Thyroid gland (tissue), 4 donors: ENCODE results near the gene ALS2. TPM values are rescaled to one million over a fixed set of nuclear protein-coding genes. Genes with fewer than 3 reads are reported as not detected.
"Not testable (repeated sequence)": the region's sequence is repeated elsewhere in the genome, so short reads cannot be mapped to it uniquely, and the experiment has no call there.

Experiments
- DNase-seq, 2 donors: peaks; one replicate each; pipeline ENCODE4 v3.0.0-alpha.2; 2019
- H3K27ac ChIP-seq, 3 donors: fragments of 200-600 bp; sonication (generic); 1 replicate in 2 of 3; 2 replicates in 1 of 3; pipeline ENCODE4 v1.5.1; 2016 to 2019; ENCODE audit warnings: mild to moderate bottlenecking in 1 of 3, moderate library complexity in 1 of 3
- H3K27me3 ChIP-seq: fragments of 200-600 bp; sonication (generic); one replicate; pipeline ENCODE4 v1.5.1; 2019
- H3K36me3 ChIP-seq, 2 donors: fragments of 200-600 bp; sonication (generic); one replicate each; pipeline ENCODE4 v1.5.1; 2016 to 2019
- H3K4me1 ChIP-seq, 2 donors: fragments of 200-600 bp; sonication (generic); one replicate each; pipeline ENCODE4 v1.5.1; 2017 to 2019
- H3K4me3 ChIP-seq, 3 donors: fragments of 200-600 bp; sonication (generic); replicated peaks in 1 of 3; 1 replicate in 2 of 3; 2 replicates in 1 of 3; pipeline ENCODE4 v1.5.1; 2016; ENCODE audit warnings: mild to moderate bottlenecking in 1 of 3
- H3K9me3 ChIP-seq: fragments of 200-600 bp; sonication (generic); one replicate; pipeline ENCODE4 v1.5.1; 2017
- CTCF ChIP-seq, 6 experiments: fragments of 200-600 bp in 3 of 6; fragments of 450-650 bp in 3 of 6; sonication (generic) in 3 of 6; IDR thresholded peaks; one replicate each; pipeline ENCODE4 v1.5.1; 2016 to 2019; ENCODE audit warnings: antibody characterized with exemption in 6 of 6, mild to moderate bottlenecking in 2 of 6, inconsistent platforms in 1 of 6, moderate library complexity in 1 of 6
- POLR2A ChIP-seq, 2 donors: fragments of 450-650 bp; IDR thresholded peaks; one replicate each; pipeline ENCODE4 v1.6.1; 2017; ENCODE audit warnings: antibody characterized with exemption in 2 of 2, mild to moderate bottlenecking in 2 of 2, moderate library complexity in 1 of 2
- WGBS, 2 donors: methylation state at CpG; one replicate each; pipeline ENCODE4 v1.1.5; 2017; 5-methylcytosine and 5-hydroxymethylcytosine counted together
- intact Hi-C: fragments of 100-400 bp; cut with DNase I; formaldehyde crosslinking; loops from one replicate; pipeline ENCODE4 v1.15.1; 2023
- total RNA-seq, 4 donors: library from RNA; depleted of rRNA; stranded (reverse); fragments of >200 nt; gene quantifications; one replicate each; pipeline ENCODE4 v1.2.3, GENCODE V29; 2016

The ALS2 gene
- total RNA-seq, 4 donors from 2014 or later = 20.9 to 37.6 (median 29.9) TPM

- Histone ChIP-seq H3K36me3 (peaks cover 0 to 6% of the 10 kb centered on the region in 2 donors), H3K4me3 (no peak overlapping the region), H3K27me3 (no peaks in the 10 kb centered on the region), H3K4me1 (no peaks in the 10 kb centered on the region), H3K9me3 (no peaks in the 10 kb centered on the region), H3K27ac (no peak overlapping the region)
- intact Hi-C loops = no loop called here
- TF ChIP-seq POLR2A (IDR thresholded peaks at IDR 0.05) (no peak), CTCF (IDR thresholded peaks at IDR 0.05) (no peak)
- no peak for DNase-seq
- WGBS, 2 donors = 97% methylated on average over 1 of the region's 1 CpG
These were observed 11.8 kb downstream of the ALS2 start for GRCh38 chr2:201768918-201769317.

DNA sequence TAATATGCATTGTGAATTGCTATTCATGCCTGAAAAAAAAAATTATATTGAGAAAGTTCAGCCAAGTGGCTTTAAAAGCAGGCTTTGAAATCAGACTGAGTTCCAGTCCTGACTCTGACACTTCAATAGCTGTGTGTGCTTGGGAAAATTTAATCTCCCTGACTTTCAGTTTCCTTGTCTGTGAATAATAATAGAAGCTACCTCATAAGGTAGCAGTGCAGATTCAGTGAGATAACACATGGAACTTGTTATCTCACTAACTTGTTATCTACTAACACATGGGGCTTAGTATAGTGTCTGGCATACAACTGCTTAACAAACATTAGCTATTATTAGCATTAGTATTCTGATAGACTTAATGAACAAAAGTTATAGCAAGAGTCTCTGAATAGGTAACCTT is 14.9 kb downstream of the ALS2 start:
- no peaks in the 10 kb centered on the region for H3K9me3 ChIP-seq
- H3K4me3 ChIP-seq = no peak overlapping the region
- intact Hi-C loops = no loop called here
- H3K36me3 ChIP-seq = peaks cover 6 to 19% of the 10 kb centered on the region in 2 donors
- H3K4me1 ChIP-seq = no peaks in the 10 kb centered on the region
- H3K27me3 ChIP-seq = no peaks in the 10 kb centered on the region
- H3K27ac ChIP-seq = no peak overlapping the region
- no peak for DNase-seq
- TF ChIP-seq CTCF (IDR thresholded peaks at IDR 0.05) = no peak
- no peak for TF ChIP-seq POLR2A (IDR thresholded peaks at IDR 0.05)

- H3K4me3 ChIP-seq, DNase-seq, H3K4me1 ChIP-seq, H3K9me3 ChIP-seq, H3K27ac ChIP-seq, H3K27me3 ChIP-seq, intact Hi-C loops: not testable (repeated sequence)
- H3K36me3 ChIP-seq = peaks cover 6 to 21% of the 10 kb centered on the region in 2 donors
- 95 to 96% methylated on average over 7 of the region's 7 CpGs for WGBS, 2 donors
These were observed 16.3 kb downstream of the ALS2 start for GRCh38 chr2:201764469-201764868.

DNA sequence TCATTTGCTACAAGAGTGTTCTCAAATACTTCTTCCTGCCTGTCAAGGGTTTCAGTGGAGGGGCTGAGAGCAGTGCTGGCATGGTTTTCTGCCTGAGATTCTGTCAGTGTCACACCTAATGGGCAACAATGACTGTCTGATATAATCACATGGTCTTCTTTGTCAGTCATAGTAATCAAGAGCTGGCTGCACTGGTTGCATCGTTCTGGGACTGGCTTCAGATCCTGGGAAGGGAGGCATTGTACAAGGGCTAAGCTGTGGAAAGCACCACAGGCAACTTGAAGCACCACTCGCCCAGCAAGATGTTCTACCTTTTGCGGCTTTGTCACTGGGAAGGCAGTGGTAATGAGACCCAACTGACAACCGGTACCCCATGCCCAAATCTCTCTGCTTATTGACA is 19.6 kb downstream of the ALS2 start:
- Histone ChIP-seq H3K9me3 (no peaks in the 10 kb centered on the region), H3K36me3 (peaks cover 6 to 32% of the 10 kb centered on the region in 2 donors), H3K27me3 (no peaks in the 10 kb centered on the region), H3K27ac (no peak overlapping the region), H3K4me3 (no peak overlapping the region), H3K4me1 (no peaks in the 10 kb centered on the region)
- no peak for TF ChIP-seq CTCF (IDR thresholded peaks at IDR 0.05)
- TF ChIP-seq POLR2A (IDR thresholded peaks at IDR 0.05) = no peak
- intact Hi-C loops = no loop called here
- DNase-seq = no peak
- WGBS, 2 donors = 81 to 98% methylated on average over 2 to 4 of the region's 4 CpGs

DNA sequence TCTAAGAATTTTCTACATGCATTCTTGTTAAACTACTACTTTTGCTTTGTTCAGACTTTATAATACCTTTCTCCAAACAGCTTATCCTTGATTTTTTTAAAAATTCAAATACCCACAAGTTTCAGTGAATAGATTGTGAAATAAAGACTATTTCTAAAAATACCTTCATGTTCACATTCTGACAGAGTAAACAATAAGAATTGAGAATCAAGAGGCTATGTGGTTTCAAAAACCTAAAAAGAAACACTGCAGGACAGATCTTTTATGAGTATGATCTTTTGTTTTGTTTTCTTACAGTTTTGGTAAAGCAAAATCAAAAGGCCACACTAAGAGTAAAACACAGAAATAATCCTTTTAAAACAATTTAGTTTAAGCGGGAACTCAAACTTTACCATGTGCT is 21.2 kb downstream of the ALS2 start:
- H3K27ac ChIP-seq = no peak overlapping the region
- H3K4me1 ChIP-seq = no peaks in the 10 kb centered on the region
- peaks cover 6 to 29% of the 10 kb centered on the region in 2 donors for H3K36me3 ChIP-seq
- H3K4me3 ChIP-seq = no peak overlapping the region
- H3K9me3 ChIP-seq = no peaks in the 10 kb centered on the region
- TF ChIP-seq CTCF (IDR thresholded peaks at IDR 0.05) (no peak), POLR2A (IDR thresholded peaks at IDR 0.05) (no peak)
- H3K27me3 ChIP-seq = no peaks in the 10 kb centered on the region
- intact Hi-C loops = no loop called here
- DNase-seq = no peak
- WGBS, 2 donors = 94 to 97% methylated on average over 1 of the region's 1 CpG

- Histone ChIP-seq H3K4me1 (no peaks in the 10 kb centered on the region), H3K27ac (no peak overlapping the region), H3K36me3 (peaks cover 6 to 30% of the 10 kb centered on the region in 2 donors), H3K9me3 (no peaks in the 10 kb centered on the region), H3K27me3 (no peaks in the 10 kb centered on the region), H3K4me3 (no peak overlapping the region)
- intact Hi-C loops = no loop called here
- DNase-seq = no peak
- 88 to 92% methylated on average over 3 of the region's 3 CpGs for WGBS, 2 donors
- TF ChIP-seq CTCF (IDR thresholded peaks at IDR 0.05) = no peak
- TF ChIP-seq POLR2A (IDR thresholded peaks at IDR 0.05) = no peak
These were observed 21.9 kb downstream of the ALS2 start for GRCh38 chr2:201758873-201759272.
